ENCODE measurements around the gene MRPS12. TPM values are rescaled to one million over a fixed set of nuclear protein-coding genes. Genes with fewer than 3 reads are reported as not detected.

The MRPS12 gene
- total RNA-seq, 1 experiment from 2014 or later: 82.5 TPM

GRCh38 chr19:38941979-38942378, 11.2 kb downstream of the MRPS12 start:
- no TSS peak for BruUV-seq (replicated peaks)
- Histone ChIP-seq H3K36me3 (ENCODE audit: control insufficient read depth, insufficient read depth, low read length) (peaks cover 5% of the 10 kb centered on the region), H3K27me3 (replicated peaks; ENCODE audit: control insufficient read depth, insufficient read depth, low read length) (no peaks in the 10 kb centered on the region), H3K9me3 (no peaks in the 10 kb centered on the region), H3K4me3 (ENCODE audit: low read depth, low read length) (no peak overlapping the region), H3K4me1 (no peaks in the 10 kb centered on the region)
- Mint-ChIP-seq H3K36me3 (ENCODE audit: insufficient read depth, unreplicated experiment) (peaks cover 34% of the 10 kb centered on the region), H3K4me1 (ENCODE audit: low read depth, unreplicated experiment) (no peaks in the 10 kb centered on the region), H3K9me3 (ENCODE audit: unreplicated experiment) (no peaks in the 10 kb centered on the region), H3K27ac (ENCODE audit: unreplicated experiment) (no peak overlapping the region), H3K4me3 (ENCODE audit: unreplicated experiment) (no peak overlapping the region), H3K27me3 (ENCODE audit: insufficient read depth, unreplicated experiment) (no peaks in the 10 kb centered on the region)
- intact Hi-C loops (cut with micrococcal nuclease; ENCODE audit: unreplicated experiment): no loop called here
- CTCF ChIA-PET: no interaction called here
- POLR2A ChIA-PET: no interaction called here
- no peak for DNase-seq
- no peak for TF ChIP-seq CTCF (IDR thresholded peaks at IDR 0.05; ENCODE audit: insufficient read depth in 1 of 2, low read depth in 1 of 2, low read length in 1 of 2, severe bottlenecking in 1 of 2, unreplicated experiment in 1 of 2)

GRCh38 chr19:38942471-38943181, 11.9 kb downstream of the MRPS12 start:
- Mint-ChIP-seq H3K4me3 (ENCODE audit: unreplicated experiment) (no peak overlapping the region), H3K9me3 (ENCODE audit: unreplicated experiment) (no peaks in the 10 kb centered on the region), H3K27me3 (ENCODE audit: insufficient read depth, unreplicated experiment) (no peaks in the 10 kb centered on the region), H3K36me3 (ENCODE audit: insufficient read depth, unreplicated experiment) (peaks cover 39% of the 10 kb centered on the region), H3K27ac (ENCODE audit: unreplicated experiment) (no peak overlapping the region), H3K4me1 (ENCODE audit: low read depth, unreplicated experiment) (no peaks in the 10 kb centered on the region)
- POLR2A ChIA-PET: no interaction called here
- DNase-seq: no peak
- no peak for TF ChIP-seq CTCF (IDR thresholded peaks at IDR 0.05; ENCODE audit: insufficient read depth in 1 of 2, low read depth in 1 of 2, low read length in 1 of 2, severe bottlenecking in 1 of 2, unreplicated experiment in 1 of 2)
- peaks cover 5% of the 10 kb centered on the region for H3K36me3 ChIP-seq (ENCODE audit: control insufficient read depth, insufficient read depth, low read length)
- BruUV-seq (replicated peaks): no TSS peak
- no peaks in the 10 kb centered on the region for H3K27me3 ChIP-seq (replicated peaks; ENCODE audit: control insufficient read depth, insufficient read depth, low read length)
- CTCF ChIA-PET: no interaction called here
- H3K9me3 ChIP-seq: no peaks in the 10 kb centered on the region
- intact Hi-C loops (cut with micrococcal nuclease; ENCODE audit: unreplicated experiment): no loop called here
- H3K4me3 ChIP-seq (ENCODE audit: low read depth, low read length): no peak overlapping the region
- no peaks in the 10 kb centered on the region for H3K4me1 ChIP-seq

GRCh38 chr19:38944981-38945506, 14.3 kb downstream of the MRPS12 start:
- no TSS peak for BruUV-seq (replicated peaks)
- H3K27ac Mint-ChIP-seq (ENCODE audit: unreplicated experiment): no peak overlapping the region
- H3K4me1 Mint-ChIP-seq (ENCODE audit: low read depth, unreplicated experiment): no peaks in the 10 kb centered on the region
- peaks cover 39% of the 10 kb centered on the region for H3K36me3 Mint-ChIP-seq (ENCODE audit: insufficient read depth, unreplicated experiment)
- no peaks in the 10 kb centered on the region for H3K27me3 Mint-ChIP-seq (ENCODE audit: insufficient read depth, unreplicated experiment)
- ChIA-PET CTCF (interaction anchor here (0.7 kb wide), 1 partner anchor 10 kb away, joined by 3 read pairs; no protein-coding TSS in a partner anchor), POLR2A (no interaction called here)
- TF ChIP-seq CTCF (IDR thresholded peaks at IDR 0.05; ENCODE audit: insufficient read depth in 1 of 2, low read depth in 1 of 2, low read length in 1 of 2, severe bottlenecking in 1 of 2, unreplicated experiment in 1 of 2): no peak
- no peaks in the 10 kb centered on the region for H3K9me3 Mint-ChIP-seq (ENCODE audit: unreplicated experiment)
- no peak overlapping the region for H3K4me3 Mint-ChIP-seq (ENCODE audit: unreplicated experiment)
- H3K4me3 ChIP-seq (ENCODE audit: low read depth, low read length): no peak overlapping the region
- intact Hi-C loops (cut with micrococcal nuclease; ENCODE audit: unreplicated experiment): no loop called here
- no peak for DNase-seq
- H3K4me1 ChIP-seq: no peaks in the 10 kb centered on the region
- H3K27me3 ChIP-seq (replicated peaks; ENCODE audit: control insufficient read depth, insufficient read depth, low read length): no peaks in the 10 kb centered on the region
- H3K36me3 ChIP-seq (ENCODE audit: control insufficient read depth, insufficient read depth, low read length): peaks cover 5% of the 10 kb centered on the region
- no peaks in the 10 kb centered on the region for H3K9me3 ChIP-seq

Measured in Caco-2 (cell line).